ENCODE data around the gene FHIP2A.

The FHIP2A gene

GRCh38 chr10:114811862-114812261 is 9.7 kb upstream of the FHIP2A start (continued):
- TF ChIP-seq ZNF580 (tag by site-specific recombination; IDR thresholded peaks at IDR 0.05) = no peak
- no peak for TF ChIP-seq ZBTB1 (tag by site-specific recombination; IDR thresholded peaks at IDR 0.05)
- TF ChIP-seq ATF2 (tag by site-specific recombination; IDR thresholded peaks at IDR 0.05; ENCODE audit: low read depth) = no peak

- H3K4me1 ChIP-seq (ENCODE audit: control insufficient read depth, insufficient read depth, low read length) = 0 out of 2 replicates have a peak, but pooled peaks cover 3% of the 10 kb centered on the region
- POLR2A ChIA-PET = no interaction called here
- no peaks in the 10 kb centered on the region for H3K36me3 ChIP-seq (ENCODE audit: control insufficient read depth in 2 of 2, insufficient read depth in 1 of 2, low read length in 2 of 2)
- CTCF ChIA-PET = no interaction called here
- TF ChIP-seq CTCF (tag by site-specific recombination; IDR thresholded peaks at IDR 0.05) (no peak), ZNF350 (tag by site-specific recombination; IDR thresholded peaks at IDR 0.05) (no peak), ZNF266 (tag by site-specific recombination; IDR thresholded peaks at IDR 0.05; ENCODE audit: low read depth) (no peak), ZNF274 (IDR thresholded peaks at IDR 0.05; ENCODE audit: low read length) (no peak), ZNF274 (tag by site-specific recombination; IDR thresholded peaks at IDR 0.05; ENCODE audit: borderline replicate concordance) (no peak), SALL2 (tag by site-specific recombination; IDR thresholded peaks at IDR 0.05; ENCODE audit: borderline replicate concordance) (no peak), ZNF677 (tag by site-specific recombination; IDR thresholded peaks at IDR 0.05) (no peak), ZNF292 (tag by site-specific recombination; IDR thresholded peaks at IDR 0.05; ENCODE audit: borderline replicate concordance, low read depth) (no peak)
- no peak overlapping the region for H3K27ac ChIP-seq (ENCODE audit: extremely low read depth, low read depth, low read length)
- no peak overlapping the region for H3K4me3 ChIP-seq (ENCODE audit: low read depth, low read length)
- H3K9me3 ChIP-seq (ENCODE audit: control insufficient read depth, insufficient read depth, low read depth, low read length) = no peaks in the 10 kb centered on the region
Measured at GRCh38 chr10:114815791-114816190, 5.8 kb upstream of the FHIP2A start.

- Histone ChIP-seq H3K27ac (ENCODE audit: extremely low read depth, low read depth, low read length) (no peak overlapping the region), H3K36me3 (ENCODE audit: control insufficient read depth in 2 of 2, insufficient read depth in 1 of 2, low read length in 2 of 2) (no peaks in the 10 kb centered on the region), H3K9me3 (ENCODE audit: control insufficient read depth, insufficient read depth, low read depth, low read length) (no peaks in the 10 kb centered on the region), H3K4me1 (ENCODE audit: control insufficient read depth, insufficient read depth, low read length) (0 out of 2 replicates have a peak, but pooled peaks cover 5% of the 10 kb centered on the region), H3K4me3 (ENCODE audit: low read depth, low read length) (no peak overlapping the region)
- ChIA-PET CTCF (no interaction called here), POLR2A (no interaction called here)
- TF ChIP-seq ZFP41 (tag by site-specific recombination; IDR thresholded peaks at IDR 0.05; ENCODE audit: borderline replicate concordance) (no peak), GFI1B (tag by site-specific recombination; IDR thresholded peaks at IDR 0.05) (no peak), ZNF416 (tag by site-specific recombination; IDR thresholded peaks at IDR 0.05) (no peak), ZNF114 (tag by site-specific recombination; IDR thresholded peaks at IDR 0.05) (no peak), ZNF510 (tag by site-specific recombination; IDR thresholded peaks at IDR 0.05; ENCODE audit: insufficient replicate concordance) (no peak), ZNF555 (tag by site-specific recombination; conservative IDR thresholded peaks at IDR 0.05) (no peak), ZNF580 (tag by site-specific recombination; IDR thresholded peaks at IDR 0.05) (no peak), ZNF645 (tag by site-specific recombination; IDR thresholded peaks at IDR 0.05) (no peak), ZNF513 (tag by site-specific recombination; IDR thresholded peaks at IDR 0.05) (no peak), ZNF341 (tag by site-specific recombination; IDR thresholded peaks at IDR 0.05; ENCODE audit: low read depth) (no peak), PRDM2 (tag by site-specific recombination; IDR thresholded peaks at IDR 0.05; ENCODE audit: borderline replicate concordance) (no peak)
Measured at GRCh38 chr10:114816308-114816707, 5.3 kb upstream of the FHIP2A start.

Measured in HEK293 (cell line).